ENCODE data around the gene RPS19BP1.

GRCh38 chr22:39530116-39530515 is 2.4 kb downstream of the RPS19BP1 start:
- TF ChIP-seq CTCF (IDR thresholded peaks at IDR 0.05; ENCODE audit: control extremely low read depth in 1 of 3, insufficient read depth in 1 of 3, low read depth in 1 of 3, low read length in 3 of 3) (no peak), ASH2L (IDR thresholded peaks at IDR 0.05; ENCODE audit: low read length) (no peak), EP300 (IDR thresholded peaks at IDR 0.05; ENCODE audit: borderline replicate concordance in 1 of 2, low read depth in 2 of 2, low read length in 2 of 2) (no peak), YY1 (IDR thresholded peaks at IDR 0.05; ENCODE audit: low read depth, low read length) (no peak), JUN (IDR thresholded peaks at IDR 0.05; ENCODE audit: low read depth, low read length) (no peak), HDAC6 (IDR thresholded peaks at IDR 0.05; ENCODE audit: low read depth, low read length) (no peak)
